ENCODE results near the gene LAMTOR1.
A peak's percentile ranks its signal among the peaks of the same experiment; 100 is the strongest.

LAMTOR1 gene

GRCh38 chr11:72116019-72116755 is 13.1 kb upstream of the LAMTOR1 start:
- DNase-seq, result no peak

DNA sequence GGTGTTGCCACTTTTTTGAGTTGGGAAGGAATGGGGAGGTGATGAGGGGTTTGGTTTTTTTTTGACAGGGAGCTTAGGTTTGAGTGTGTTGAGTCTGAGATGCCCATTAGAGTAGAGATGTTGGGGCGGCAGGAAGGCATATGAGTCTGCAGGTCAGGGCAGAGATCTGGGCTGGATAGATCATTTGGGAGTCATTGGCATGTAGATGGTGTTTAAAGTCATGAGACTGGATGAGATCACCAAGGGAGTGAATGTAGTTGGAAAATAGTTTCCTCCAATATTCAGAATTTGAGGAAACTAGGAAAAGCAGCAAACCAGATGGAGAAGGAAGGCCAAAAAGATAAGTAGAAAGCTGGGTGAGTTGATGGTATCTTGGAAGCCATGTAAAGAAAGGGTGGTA is 11.5 kb upstream of the LAMTOR1 start:
- DNase-seq, result no peak

GRCh38 chr11:72112978-72113808 is 10.1 kb upstream of the LAMTOR1 start:
- no peak for DNase-seq

- DNase-seq, result peak; percentile 98
Observed at GRCh38 chr11:72112143-72112977, 9.3 kb upstream of the LAMTOR1 start, which contains the start of gene ANAPC15. TSS of gene ANAPC15 (minus strand) at chr11:72112695. CDS start at chr11:72111276, 1,419 bp downstream.

DNA sequence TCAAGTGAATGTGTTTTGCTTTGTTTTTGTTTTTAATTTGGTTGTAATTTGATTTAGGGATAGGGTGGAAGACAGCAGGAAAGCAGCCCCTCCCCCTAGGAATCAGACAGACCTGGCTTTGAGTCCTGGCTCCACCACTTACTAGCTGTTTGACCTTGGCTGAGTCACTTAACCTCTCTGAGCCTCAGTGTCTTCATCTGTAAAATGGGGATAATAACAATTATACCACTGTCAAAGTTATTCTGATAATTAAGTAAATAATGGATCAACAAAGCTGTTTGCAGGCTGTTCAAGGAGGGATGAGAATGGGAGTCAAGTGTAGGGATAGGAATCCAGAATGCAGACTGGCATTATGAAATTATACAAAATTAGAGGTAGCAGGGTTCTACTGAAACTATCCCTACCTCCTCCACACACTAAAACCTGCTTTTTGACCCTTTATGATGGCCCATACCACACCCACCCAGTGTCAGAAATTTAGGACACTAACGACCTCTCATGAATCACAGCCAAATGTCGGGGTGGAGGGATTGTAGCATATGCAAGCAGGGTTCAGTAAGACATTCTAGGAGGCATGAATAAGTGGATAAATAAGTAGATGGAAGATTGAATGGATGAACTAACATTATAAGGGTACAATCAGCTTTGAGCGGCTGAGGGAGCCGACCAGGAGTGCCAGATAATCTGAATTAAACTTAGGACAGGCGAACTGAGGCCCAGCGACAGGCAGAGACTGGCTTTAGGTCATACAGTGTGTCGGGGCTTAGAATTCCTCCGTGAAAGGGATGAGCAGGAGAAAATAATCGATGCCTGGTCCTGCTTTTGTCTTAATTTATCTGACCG is 8.4 kb upstream of the LAMTOR1 start:
- DNase-seq, result no peak

DNA sequence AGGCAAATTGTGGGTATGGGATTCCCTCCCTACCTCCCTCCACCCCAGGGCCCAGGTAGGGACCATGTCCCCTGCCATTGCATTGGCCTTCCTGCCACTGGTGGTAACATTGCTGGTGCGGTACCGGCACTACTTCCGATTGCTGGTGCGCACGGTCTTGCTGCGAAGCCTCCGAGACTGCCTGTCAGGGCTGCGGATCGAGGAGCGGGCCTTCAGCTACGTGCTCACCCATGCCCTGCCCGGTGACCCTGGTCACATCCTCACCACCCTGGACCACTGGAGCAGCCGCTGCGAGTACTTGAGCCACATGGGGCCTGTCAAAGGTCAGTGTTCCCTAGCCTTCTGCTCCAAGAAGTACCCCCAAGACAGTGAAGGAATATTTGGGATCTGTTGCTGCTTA is 2.8 kb upstream of the LAMTOR1 start, which contains the start of gene TOMT:
TOMT (plus strand) TSS at position 37 of the 400 bp plus-strand sequence; CDS start at position 65, 28 bp downstream.
- DNase-seq, result no peak

GRCh38 chr11:72103754-72104167 is 664 bp upstream of the LAMTOR1 start:
- DNase-seq, result no peak

GRCh38 chr11:72102631-72102945 is 509 bp downstream of the LAMTOR1 start:
- no peak for DNase-seq

- DNase-seq, result no peak
Observed at GRCh38 chr11:72102162-72102561, 935 bp downstream of the LAMTOR1 start.

DNA sequence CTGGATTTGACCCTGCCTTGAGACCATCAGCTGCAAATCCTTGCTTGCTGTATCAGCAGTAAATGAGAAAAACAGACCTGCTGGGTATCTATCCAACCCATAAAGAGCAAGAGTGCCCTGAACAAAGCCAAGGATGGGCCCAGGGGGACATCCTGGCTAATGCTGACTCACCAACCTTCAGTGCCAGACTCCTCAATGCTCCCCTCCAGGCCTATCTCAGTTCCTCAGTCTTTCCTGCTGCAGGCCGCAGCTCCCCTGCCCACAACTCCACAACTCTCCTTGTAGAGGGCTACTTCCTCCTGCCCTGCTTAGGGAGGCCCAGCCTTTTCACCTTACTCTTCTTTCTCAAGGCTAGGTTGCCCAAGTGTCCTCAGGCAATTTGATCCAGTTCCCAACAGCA is 2.6 kb downstream of the LAMTOR1 start:
- DNase-seq, result no peak

GRCh38 chr11:72100009-72100408 is 3.1 kb downstream of the LAMTOR1 start:
- DNase-seq, result no peak

DNA sequence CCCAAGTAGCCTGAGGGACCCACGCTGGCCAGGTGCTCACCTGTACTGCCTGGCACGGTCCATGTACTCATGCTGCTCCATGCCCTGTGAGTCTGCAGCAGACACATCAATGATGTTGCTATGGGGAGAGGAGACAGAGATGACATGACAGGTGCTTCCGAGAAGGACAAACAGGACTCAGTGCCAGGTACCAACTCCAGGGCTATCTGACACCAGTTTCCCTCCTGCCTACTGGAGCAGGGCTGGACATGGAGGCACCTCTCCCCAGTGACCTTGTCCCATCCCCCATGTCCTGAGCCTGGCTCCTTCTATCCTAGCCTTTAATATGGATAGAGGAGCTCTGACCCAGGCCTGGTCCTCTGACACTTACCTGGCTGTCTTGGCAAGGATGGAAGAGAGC is 4.4 kb downstream of the LAMTOR1 start:
- DNase-seq, result no peak

- DNase-seq, result peak; percentile 77
Observed at GRCh38 chr11:72091292-72091691, 11.8 kb downstream of the LAMTOR1 start.

DNA sequence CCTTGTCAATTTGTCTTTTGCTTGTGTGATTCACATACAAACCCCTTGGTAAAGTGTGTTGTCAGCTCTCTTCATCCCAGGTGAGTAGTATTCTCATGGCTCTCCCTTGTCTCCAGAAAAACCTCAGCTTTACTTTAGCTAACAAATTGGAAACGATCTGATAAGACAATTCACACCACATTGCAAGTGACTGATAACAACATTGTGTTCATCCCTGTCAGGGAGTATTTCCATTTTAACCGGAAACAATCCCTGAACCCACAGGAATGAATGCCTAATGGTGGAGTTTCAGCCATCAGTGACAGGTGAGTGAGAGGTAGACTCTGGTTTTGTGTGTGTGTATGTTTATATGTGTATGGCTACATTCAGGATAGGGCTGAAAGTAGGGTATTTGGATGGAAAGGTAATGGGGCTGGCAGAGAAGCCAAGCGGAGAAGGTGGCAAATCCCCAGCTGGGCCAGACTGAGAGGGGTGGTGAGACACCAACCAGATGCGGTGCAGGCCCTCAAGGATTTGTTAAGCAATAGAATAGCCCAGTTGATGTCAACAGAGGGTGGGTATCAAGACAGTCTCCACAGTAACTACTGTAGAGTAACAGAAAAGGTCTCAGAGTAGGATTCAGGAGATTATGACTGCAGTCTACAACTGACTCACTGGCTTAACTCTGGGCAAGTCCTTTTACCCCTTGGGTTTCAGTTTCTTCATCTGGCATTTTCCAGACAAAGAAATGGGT is 14.9 kb downstream of the LAMTOR1 start:
- no peak for DNase-seq

- DNase-seq, result no peak
Observed at GRCh38 chr11:72085621-72086351, 17.3 kb downstream of the LAMTOR1 start.

DNA sequence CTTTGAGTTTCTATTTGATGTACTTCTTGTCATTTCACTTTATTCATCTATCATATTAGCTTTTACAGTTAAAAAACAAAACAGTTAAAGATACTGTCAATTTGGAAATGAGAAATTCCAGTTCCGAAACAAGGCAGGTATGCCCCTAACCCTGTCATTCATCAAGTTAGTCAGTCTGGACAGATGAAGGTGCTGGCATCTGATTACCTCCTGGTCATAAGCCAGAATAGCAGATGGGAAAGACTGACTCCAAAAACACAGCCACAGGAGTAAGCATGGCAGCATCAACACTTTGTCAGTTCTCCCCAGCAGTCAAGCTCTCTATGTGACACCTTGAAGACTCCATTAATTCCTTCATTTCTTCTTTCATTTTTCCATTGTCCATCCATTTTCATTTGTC is 18.1 kb downstream of the LAMTOR1 start:
- no peak for DNase-seq

- DNase-seq, result no peak
Observed at GRCh38 chr11:72084076-72084475, 19.0 kb downstream of the LAMTOR1 start.

- no peak for DNase-seq
Observed at GRCh38 chr11:72083414-72083813, 19.7 kb downstream of the LAMTOR1 start.

DNA sequence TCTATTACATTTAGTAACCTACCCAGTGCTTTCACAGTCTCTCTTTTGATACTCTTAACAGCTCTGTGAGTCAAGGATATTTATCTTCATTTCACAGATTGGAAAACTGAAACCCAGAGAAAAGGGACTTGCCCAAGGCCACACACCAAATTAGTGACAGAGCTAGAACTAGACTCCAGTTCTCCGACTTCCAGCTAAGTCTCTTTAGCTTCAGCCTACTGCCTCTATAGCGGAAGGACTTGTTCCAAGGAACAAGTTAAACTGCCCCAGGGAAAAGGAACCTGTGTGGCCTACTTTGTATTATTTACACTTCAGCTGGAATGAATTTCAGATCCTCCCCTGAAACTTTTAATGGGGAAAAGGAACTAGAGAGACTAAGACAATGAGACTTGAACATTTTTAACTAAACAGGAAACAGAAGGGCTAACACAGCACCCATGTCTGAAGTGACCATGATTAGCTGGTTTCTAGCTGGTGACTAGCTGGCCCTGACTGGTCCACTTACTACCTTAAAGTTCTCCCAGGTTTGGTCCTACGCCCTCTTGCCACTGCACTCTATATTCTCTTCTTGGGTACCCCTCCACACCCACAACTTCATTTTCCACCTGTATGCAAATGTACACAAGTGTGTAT is 21.2 kb downstream of the LAMTOR1 start:
- DNase-seq, result no peak

GRCh38 chr11:72081184-72081644 is 21.9 kb downstream of the LAMTOR1 start:
- DNase-seq, result no peak

Measured in CD4-positive, alpha-beta T cell treated with Interleukin-17A for 4 hours (primary cell).